GM12873 (cell line): Measurements from ENCODE around the gene PLA1A.

Source experiments
- TF ChIP-seq, protein P1 (sequence below): IDR thresholded peaks from 2 replicates; pipeline ENCODE4 v1.5.1; 2012; ENCODE audit warnings: low read depth, mild to moderate bottlenecking, moderate library complexity, low read length, control low read depth; ENCODE audit not compliant: insufficient read depth; ENCODE audit errors: missing control alignments

PLA1A gene

DNA sequence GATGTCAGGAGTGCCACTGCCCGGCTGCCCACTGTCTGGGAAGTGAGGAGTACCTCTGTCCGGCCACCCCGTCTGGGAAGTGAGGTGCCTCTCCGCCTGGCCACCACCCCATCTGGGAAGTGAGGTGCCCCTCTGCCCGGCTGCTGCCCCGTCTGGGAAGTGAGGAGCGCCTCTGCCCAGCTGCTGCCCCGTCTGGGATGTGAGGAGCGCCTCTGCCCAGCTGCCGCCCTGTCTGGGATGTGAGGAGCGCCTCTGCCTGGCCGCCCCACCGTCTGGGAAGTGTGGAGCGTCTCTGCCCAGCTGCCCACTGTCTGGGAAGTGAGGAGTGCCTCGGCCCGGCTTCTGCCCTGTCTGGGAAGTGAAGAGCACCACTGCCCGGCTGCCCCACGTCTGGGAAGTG is 76.2 kb downstream of the PLA1A start:
- TF ChIP-seq, protein P1, sequence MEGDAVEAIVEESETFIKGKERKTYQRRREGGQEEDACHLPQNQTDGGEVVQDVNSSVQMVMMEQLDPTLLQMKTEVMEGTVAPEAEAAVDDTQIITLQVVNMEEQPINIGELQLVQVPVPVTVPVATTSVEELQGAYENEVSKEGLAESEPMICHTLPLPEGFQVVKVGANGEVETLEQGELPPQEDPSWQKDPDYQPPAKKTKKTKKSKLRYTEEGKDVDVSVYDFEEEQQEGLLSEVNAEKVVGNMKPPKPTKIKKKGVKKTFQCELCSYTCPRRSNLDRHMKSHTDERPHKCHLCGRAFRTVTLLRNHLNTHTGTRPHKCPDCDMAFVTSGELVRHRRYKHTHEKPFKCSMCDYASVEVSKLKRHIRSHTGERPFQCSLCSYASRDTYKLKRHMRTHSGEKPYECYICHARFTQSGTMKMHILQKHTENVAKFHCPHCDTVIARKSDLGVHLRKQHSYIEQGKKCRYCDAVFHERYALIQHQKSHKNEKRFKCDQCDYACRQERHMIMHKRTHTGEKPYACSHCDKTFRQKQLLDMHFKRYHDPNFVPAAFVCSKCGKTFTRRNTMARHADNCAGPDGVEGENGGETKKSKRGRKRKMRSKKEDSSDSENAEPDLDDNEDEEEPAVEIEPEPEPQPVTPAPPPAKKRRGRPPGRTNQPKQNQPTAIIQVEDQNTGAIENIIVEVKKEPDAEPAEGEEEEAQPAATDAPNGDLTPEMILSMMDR: no peak

DNA sequence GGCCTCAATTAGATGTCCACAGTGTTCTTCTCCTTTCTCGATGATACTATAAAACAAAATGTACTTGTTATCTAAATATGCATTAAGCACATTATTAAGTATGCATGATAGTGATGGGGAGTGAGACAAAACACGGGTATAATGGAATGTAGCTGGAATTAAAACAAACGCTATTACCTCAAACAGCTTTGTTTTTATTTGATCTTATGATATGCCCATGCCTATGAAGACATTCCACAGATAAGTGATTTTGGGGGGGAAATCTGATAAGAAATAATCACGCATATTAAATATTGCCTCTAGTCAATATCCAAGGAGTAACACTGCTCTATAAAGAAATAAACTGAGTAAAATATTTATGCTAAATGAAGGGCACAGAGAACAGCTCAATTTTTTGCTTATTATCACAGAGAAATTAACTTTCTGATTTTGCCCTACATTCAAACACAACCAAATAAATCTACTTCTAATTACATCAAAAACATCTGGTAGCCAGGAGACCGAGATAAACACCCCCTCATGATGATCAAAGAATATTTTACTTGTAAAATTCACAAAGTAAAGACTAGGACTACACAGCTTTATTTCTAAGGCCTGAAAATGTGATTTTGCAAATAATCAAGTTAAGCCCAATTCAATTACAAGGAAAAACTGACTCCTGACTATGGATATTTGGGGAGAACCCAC is 77.6 kb downstream of the PLA1A start:
- TF ChIP-seq, protein P1: no peak

DNA sequence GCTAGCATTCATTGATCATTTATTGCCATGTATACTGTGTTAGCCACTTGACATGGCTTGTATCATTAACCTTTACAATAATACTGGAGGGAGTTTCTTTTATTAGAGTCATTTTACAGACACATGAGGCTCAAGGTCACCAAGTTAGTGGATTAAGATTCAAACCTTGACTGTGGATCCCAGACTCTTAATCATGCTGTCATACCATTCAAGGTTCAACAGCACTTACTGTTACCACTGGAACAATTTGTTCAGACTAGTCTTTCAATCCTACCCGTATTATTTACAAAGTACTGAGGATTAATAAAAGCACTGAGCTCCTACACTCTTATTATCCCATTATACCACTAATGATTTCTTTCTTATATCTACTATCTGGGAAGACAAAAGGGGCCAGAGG is 78.3 kb downstream of the PLA1A start:
- TF ChIP-seq, protein P1: no peak

DNA sequence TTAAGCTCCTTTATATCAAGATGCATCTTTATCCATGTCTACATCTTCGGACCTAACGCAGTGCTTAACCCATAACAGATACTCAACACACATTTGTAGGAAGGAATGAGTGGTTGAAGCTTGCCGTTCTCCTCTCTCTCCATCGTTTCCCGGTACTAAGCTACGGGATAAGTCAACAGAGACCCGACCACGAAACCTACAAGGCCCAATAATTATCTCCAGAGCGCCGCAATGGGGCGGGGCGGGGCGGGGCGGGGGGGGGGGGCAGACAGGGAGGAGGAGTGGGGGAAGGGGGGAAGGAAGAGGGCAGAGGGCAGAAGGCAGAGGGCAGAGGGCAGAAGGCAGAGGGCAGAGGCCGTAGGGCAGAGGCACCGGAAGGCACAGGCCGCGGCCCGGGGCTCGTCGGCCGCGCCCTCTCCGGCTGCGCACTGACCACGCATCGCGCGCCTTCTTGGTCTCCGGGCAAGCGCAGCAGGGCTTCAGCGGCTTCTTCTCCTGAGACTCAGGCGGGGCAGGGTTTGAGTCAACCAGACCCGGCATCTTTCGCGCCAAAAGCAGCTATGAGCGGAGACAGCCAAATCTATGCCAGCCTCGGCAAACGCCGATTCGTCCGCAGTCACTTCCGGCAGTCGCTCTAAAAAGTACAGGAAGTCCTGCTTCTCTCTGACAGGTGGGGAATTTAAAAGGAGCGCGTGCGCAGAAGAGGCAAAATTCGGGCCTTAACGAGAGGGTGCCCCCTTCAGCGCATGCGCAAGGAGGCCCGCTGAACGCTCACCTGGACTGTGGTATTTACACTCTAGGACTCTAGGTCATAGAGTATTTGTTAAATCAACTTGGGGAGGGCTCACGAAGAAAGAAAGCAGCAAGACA is 79.3 kb downstream of the PLA1A start, which contains the start of gene COX17:
COX17 (minus strand) TSS at position 636 of the 870 bp plus-strand sequence; CDS start at position 540, 96 bp downstream.
- TF ChIP-seq, protein P1: no peak

DNA sequence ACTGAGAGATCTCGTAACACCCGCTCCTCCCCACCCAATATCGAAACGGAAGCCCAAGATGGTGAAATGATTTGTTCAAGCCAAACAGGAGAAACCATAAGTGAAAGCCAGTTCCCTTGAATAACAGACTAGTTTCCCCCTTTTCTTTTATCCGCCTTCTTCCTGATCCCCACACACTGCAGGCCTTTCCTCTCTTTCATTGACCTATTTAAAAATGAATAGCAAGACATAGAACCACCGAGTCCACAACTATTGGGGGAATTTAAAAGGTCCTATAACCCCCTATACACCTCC is 79.9 kb downstream of the PLA1A start:
- TF ChIP-seq, protein P1: no peak
